GM12878 (cell line): ENCODE data around the gene DLEC1.

ENCODE experiments used
- CBX5 ChIP-seq: sonication (generic); IDR thresholded peaks from 2 replicates; pipeline ENCODE4 v1.6.1; 2016; ENCODE audit warnings: low read depth, moderate library complexity, mild to moderate bottlenecking, inconsistent platforms
- CREB1 ChIP-seq: IDR thresholded peaks from 2 replicates; pipeline ENCODE4 v1.6.1; 2012; ENCODE audit warnings: low read depth, mild to moderate bottlenecking, inconsistent platforms
- CTCF ChIP-seq, 3 experiments: IDR thresholded peaks in 2 of 3; conservative IDR thresholded peaks in 1 of 3; 2 replicates each; pipeline ENCODE4 v1.5.1; 2011; ENCODE audit warnings: low read depth in 3 of 3, low read length in 3 of 3, mild to moderate bottlenecking in 3 of 3, control low read depth in 2 of 3, moderate library complexity in 2 of 3, inconsistent platforms in 1 of 3, mixed read lengths in 1 of 3; ENCODE audit not compliant: control insufficient read depth in 2 of 3, insufficient read depth in 1 of 3; ENCODE audit errors: extremely low read depth in 1 of 3
- FOXM1 ChIP-seq: IDR thresholded peaks from 2 replicates; pipeline ENCODE4 v1.6.1; 2012; ENCODE audit warnings: low read depth, mild to moderate bottlenecking, inconsistent platforms, low read length, moderate library complexity
- IRF3 ChIP-seq: fragments of 450-650 bp; IDR thresholded peaks from 2 replicates; pipeline ENCODE4 v1.6.1; 2014; ENCODE audit warnings: mild to moderate bottlenecking
- JUNB ChIP-seq: IDR thresholded peaks from 2 replicates; pipeline ENCODE4 v1.6.1; 2016; ENCODE audit warnings: antibody characterized with exemption, mild to moderate bottlenecking
- JUND ChIP-seq: IDR thresholded peaks from 2 replicates; pipeline ENCODE4 v1.6.1; 2012; ENCODE audit warnings: low read depth, mild to moderate bottlenecking, low read length, improper control_type of control experiment, moderate library complexity
- NFYB ChIP-seq: IDR thresholded peaks from 2 replicates; pipeline ENCODE4 v1.6.1; 2011; ENCODE audit warnings: low read depth, mild to moderate bottlenecking, low read length, improper control_type of control experiment, moderate library complexity; ENCODE audit not compliant: insufficient read depth
- NR2C2 ChIP-seq: IDR thresholded peaks from 2 replicates; pipeline ENCODE4 v1.6.1; 2011; ENCODE audit warnings: borderline replicate concordance, low read depth; ENCODE audit not compliant: control insufficient read depth, insufficient read length
- PAX8 ChIP-seq: fragments of 450-650 bp; IDR thresholded peaks from 2 replicates; pipeline ENCODE4 v1.6.1; 2017; ENCODE audit warnings: mild to moderate bottlenecking, moderate library complexity
- POLR2A ChIP-seq: IDR thresholded peaks from 2 replicates; pipeline ENCODE4 v1.6.1; 2011; ENCODE audit warnings: low read depth, mild to moderate bottlenecking, low read length
- SPI1 ChIP-seq: IDR thresholded peaks from 2 replicates; pipeline ENCODE4 v1.6.1; 2011; ENCODE audit warnings: low read depth, mild to moderate bottlenecking, low read length, moderate library complexity, borderline replicate concordance; ENCODE audit not compliant: insufficient read depth
- TAF1 ChIP-seq: IDR thresholded peaks from 2 replicates; pipeline ENCODE4 v1.6.1; 2011; ENCODE audit warnings: mild to moderate bottlenecking, low read depth, low read length, borderline replicate concordance

- no peak for TF ChIP-seq PAX8
- no peak for TF ChIP-seq JUND
- TF ChIP-seq POLR2A, result no peak
- no peak for TF ChIP-seq CTCF (IDR thresholded peaks at IDR 0.05 in 2 of 3, conservative IDR thresholded peaks at IDR 0.05 in 1 of 3; ENCODE audit: control insufficient read depth in 2 of 3, extremely low read depth in 1 of 3, insufficient read depth in 1 of 3, low read depth in 3 of 3, low read length in 3 of 3)
- TF ChIP-seq FOXM1, result no peak
- TF ChIP-seq TAF1, result no peak
- no peak for TF ChIP-seq IRF3
- no peak for TF ChIP-seq SPI1
- no peak for TF ChIP-seq CBX5
- no peak for TF ChIP-seq JUNB
- TF ChIP-seq NR2C2, result no peak
- no peak for TF ChIP-seq CREB1
- no peak for TF ChIP-seq NFYB
Measured at GRCh38 chr3:38005076-38006020, 33.7 kb upstream of the DLEC1 start.
